ENCODE data around the gene PPP2R2C. TPM values are rescaled to one million over a fixed set of nuclear protein-coding genes. Genes with fewer than 3 reads are reported as not detected.

PPP2R2C gene
- total RNA-seq, 1 experiment from 2014 or later = 9.5 TPM

DNA sequence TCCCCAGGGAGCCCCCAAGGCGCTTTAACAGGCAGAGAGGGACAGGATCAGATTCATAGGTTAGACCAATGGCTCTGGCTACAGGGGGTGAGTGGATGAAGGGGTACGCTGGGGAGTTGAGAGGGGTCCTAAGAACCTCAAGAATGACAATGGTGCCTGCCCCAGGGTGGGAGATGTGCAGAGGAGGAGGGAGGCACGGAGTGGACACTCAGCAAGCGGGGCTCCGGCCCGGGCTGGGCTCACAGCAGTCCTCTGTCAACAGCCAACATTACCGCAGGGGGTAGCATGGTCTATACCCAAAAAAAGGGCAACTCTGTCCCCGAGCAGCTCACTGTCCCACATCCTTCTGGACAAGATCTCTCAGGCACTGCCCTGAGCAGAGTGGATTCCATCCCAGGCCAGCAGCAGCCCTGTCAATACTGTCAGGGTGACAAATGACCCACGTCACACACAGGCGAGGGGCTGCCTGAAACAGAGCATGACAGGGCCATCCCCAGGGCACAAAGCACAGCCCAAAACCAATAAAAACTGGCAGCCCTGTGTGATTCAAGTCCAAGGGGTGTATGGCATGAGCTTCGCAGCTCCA is 47.7 kb upstream of the PPP2R2C start:
- POLR2A ChIA-PET (ENCODE audit: unreplicated experiment) = no interaction called here
- intact Hi-C loops (cut with micrococcal nuclease) = no loop called here

DNA sequence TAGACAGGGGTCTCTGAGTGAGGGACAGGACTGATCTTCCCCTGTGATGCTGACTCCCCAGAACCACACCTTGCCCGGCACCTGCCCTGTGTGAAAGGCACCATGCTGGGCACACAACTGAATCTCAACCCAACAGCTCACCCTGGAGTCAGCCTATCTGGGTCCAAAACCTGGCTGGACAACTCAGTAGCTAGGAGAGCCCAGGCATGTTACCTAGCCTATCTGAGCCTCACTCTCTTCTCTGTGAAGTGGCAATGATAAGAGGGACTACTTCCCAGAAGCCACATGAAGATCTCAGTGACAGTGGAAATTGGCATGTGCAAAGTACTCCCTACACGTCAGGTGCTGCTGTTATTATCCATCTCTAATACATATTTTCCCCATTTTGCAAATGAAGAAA is 44.8 kb upstream of the PPP2R2C start:
- BruUV-seq (replicated peaks) = no TSS peak
- POLR2A ChIA-PET (ENCODE audit: unreplicated experiment) = no interaction called here

More for the DNA sequence above, 47.7 kb upstream of the PPP2R2C start:
- TF ChIP-seq EZH2phosphoT487 (IDR thresholded peaks at IDR 0.05; ENCODE audit: borderline replicate concordance, low read length) = no peak
- TF ChIP-seq, protein P1, sequence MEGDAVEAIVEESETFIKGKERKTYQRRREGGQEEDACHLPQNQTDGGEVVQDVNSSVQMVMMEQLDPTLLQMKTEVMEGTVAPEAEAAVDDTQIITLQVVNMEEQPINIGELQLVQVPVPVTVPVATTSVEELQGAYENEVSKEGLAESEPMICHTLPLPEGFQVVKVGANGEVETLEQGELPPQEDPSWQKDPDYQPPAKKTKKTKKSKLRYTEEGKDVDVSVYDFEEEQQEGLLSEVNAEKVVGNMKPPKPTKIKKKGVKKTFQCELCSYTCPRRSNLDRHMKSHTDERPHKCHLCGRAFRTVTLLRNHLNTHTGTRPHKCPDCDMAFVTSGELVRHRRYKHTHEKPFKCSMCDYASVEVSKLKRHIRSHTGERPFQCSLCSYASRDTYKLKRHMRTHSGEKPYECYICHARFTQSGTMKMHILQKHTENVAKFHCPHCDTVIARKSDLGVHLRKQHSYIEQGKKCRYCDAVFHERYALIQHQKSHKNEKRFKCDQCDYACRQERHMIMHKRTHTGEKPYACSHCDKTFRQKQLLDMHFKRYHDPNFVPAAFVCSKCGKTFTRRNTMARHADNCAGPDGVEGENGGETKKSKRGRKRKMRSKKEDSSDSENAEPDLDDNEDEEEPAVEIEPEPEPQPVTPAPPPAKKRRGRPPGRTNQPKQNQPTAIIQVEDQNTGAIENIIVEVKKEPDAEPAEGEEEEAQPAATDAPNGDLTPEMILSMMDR (conservative IDR thresholded peaks at IDR 0.05; ENCODE audit: low read depth, low read length) = no peak
- no peak for TF ChIP-seq EZH2 (IDR thresholded peaks at IDR 0.05; ENCODE audit: low read length, unreplicated experiment)
- Histone ChIP-seq H3F3A (ENCODE audit: low read length, unreplicated experiment) (no peaks in the 10 kb centered on the region), H3K36me3 (ENCODE audit: low read depth, low read length) (no peaks in the 10 kb centered on the region), H3K4me3 (ENCODE audit: low read length) (no peak overlapping the region), H3K9me3 (ENCODE audit: low read length) (no peaks in the 10 kb centered on the region), H3K9ac (ENCODE audit: low read length) (no peak overlapping the region), H4K20me1 (ENCODE audit: low read length) (no peaks in the 10 kb centered on the region), H3K4me1 (ENCODE audit: insufficient read depth, low read length) (no peaks in the 10 kb centered on the region), H3K9me2 (replicated peaks; ENCODE audit: low read length) (no peaks in the 10 kb centered on the region), H2AFZ (ENCODE audit: low read length) (no peak overlapping the region), H3K27me3 (ENCODE audit: low read length) (no peaks in the 10 kb centered on the region), H3K4me2 (ENCODE audit: low read length) (no peak overlapping the region), H3K27ac (ENCODE audit: low read length) (no peak overlapping the region), H3K79me2 (ENCODE audit: low read length) (no peaks in the 10 kb centered on the region)
- CTCF ChIA-PET = no interaction called here
- DNase-seq (no peak), ATAC-seq (no peak)
- no TSS peak for BruUV-seq (replicated peaks)

DNA sequence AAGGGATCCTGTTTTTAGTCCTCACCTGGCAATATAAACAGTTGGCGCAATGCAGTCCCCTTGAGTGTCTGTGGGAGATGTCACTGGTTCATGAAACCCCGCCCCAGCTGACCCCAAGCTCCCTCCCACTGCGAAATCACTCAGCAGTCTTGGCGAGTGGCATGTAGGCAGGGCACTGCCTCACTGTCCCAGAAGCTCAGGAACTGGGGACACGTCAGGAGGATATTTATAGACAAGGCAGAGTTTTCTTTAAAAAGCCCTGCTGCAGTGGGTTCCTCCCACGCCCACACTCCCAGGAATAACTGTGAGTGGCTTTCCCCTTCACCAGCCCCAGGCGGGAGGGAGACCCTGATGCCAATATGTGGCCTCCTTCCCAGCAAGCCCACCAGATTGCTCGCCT is 44.3 kb upstream of the PPP2R2C start:
- CTCF ChIA-PET = no interaction called here
- Histone ChIP-seq H3K9me3 (ENCODE audit: low read length) (no peaks in the 10 kb centered on the region), H3K4me1 (ENCODE audit: insufficient read depth, low read length) (no peaks in the 10 kb centered on the region), H3K9ac (ENCODE audit: low read length) (no peak overlapping the region), H4K20me1 (ENCODE audit: low read length) (no peaks in the 10 kb centered on the region), H3K27me3 (ENCODE audit: low read length) (no peaks in the 10 kb centered on the region), H3K27ac (ENCODE audit: low read length) (no peak overlapping the region), H3K4me2 (ENCODE audit: low read length) (no peak overlapping the region), H3F3A (ENCODE audit: low read length, unreplicated experiment) (no peaks in the 10 kb centered on the region), H3K9me2 (replicated peaks; ENCODE audit: low read length) (no peaks in the 10 kb centered on the region), H3K4me3 (ENCODE audit: low read length) (no peak overlapping the region), H2AFZ (ENCODE audit: low read length) (no peak overlapping the region), H3K79me2 (ENCODE audit: low read length) (no peaks in the 10 kb centered on the region), H3K36me3 (ENCODE audit: low read depth, low read length) (no peaks in the 10 kb centered on the region)
- ATAC-seq (no peak), DNase-seq (no peak)
- BruUV-seq (replicated peaks) = no TSS peak
- POLR2A ChIA-PET (ENCODE audit: unreplicated experiment) = no interaction called here
- no peak for TF ChIP-seq EZH2 (IDR thresholded peaks at IDR 0.05; ENCODE audit: low read length, unreplicated experiment)
- TF ChIP-seq EZH2phosphoT487 (IDR thresholded peaks at IDR 0.05; ENCODE audit: borderline replicate concordance, low read length) = no peak
- TF ChIP-seq, protein P1 (conservative IDR thresholded peaks at IDR 0.05; ENCODE audit: low read depth, low read length) = no peak
- intact Hi-C loops (cut with micrococcal nuclease) = no loop called here

More for the DNA sequence above, 44.8 kb upstream of the PPP2R2C start:
- no peaks in the 10 kb centered on the region for H3K9me3 ChIP-seq (ENCODE audit: low read length)
- H4K20me1 ChIP-seq (ENCODE audit: low read length) = no peaks in the 10 kb centered on the region
- DNase-seq (no peak), ATAC-seq (no peak)
- TF ChIP-seq EZH2phosphoT487 (IDR thresholded peaks at IDR 0.05; ENCODE audit: borderline replicate concordance, low read length) = no peak
- TF ChIP-seq EZH2 (IDR thresholded peaks at IDR 0.05; ENCODE audit: low read length, unreplicated experiment) = no peak
- TF ChIP-seq, protein P1 (conservative IDR thresholded peaks at IDR 0.05; ENCODE audit: low read depth, low read length) = no peak
- no peaks in the 10 kb centered on the region for H3F3A ChIP-seq (ENCODE audit: low read length, unreplicated experiment)
- intact Hi-C loops (cut with micrococcal nuclease) = no loop called here
- CTCF ChIA-PET = no interaction called here
- H3K36me3 ChIP-seq (ENCODE audit: low read depth, low read length) = no peaks in the 10 kb centered on the region
- H3K9ac ChIP-seq (ENCODE audit: low read length) = no peak overlapping the region
- H3K4me1 ChIP-seq (ENCODE audit: insufficient read depth, low read length) = no peaks in the 10 kb centered on the region
- no peaks in the 10 kb centered on the region for H3K27me3 ChIP-seq (ENCODE audit: low read length)
- no peaks in the 10 kb centered on the region for H3K9me2 ChIP-seq (replicated peaks; ENCODE audit: low read length)
- H3K4me3 ChIP-seq (ENCODE audit: low read length) = no peak overlapping the region
- no peaks in the 10 kb centered on the region for H3K79me2 ChIP-seq (ENCODE audit: low read length)
- no peak overlapping the region for H2AFZ ChIP-seq (ENCODE audit: low read length)
- no peak overlapping the region for H3K4me2 ChIP-seq (ENCODE audit: low read length)
- H3K27ac ChIP-seq (ENCODE audit: low read length) = no peak overlapping the region

Measured in PC-3 (cell line).